MM.1S (cell line): ENCODE results near the gene UBE2QL1.

ENCODE experiments used
- DNase-seq: peaks from one replicate; pipeline ENCODE4 v3.0.0-alpha.2; 2015
- H2AFZ ChIP-seq: fragments of 300-600 bp; sonication (generic); 2 replicates; pipeline ENCODE4 v1.6.0; 2016; ENCODE audit warnings: antibody characterized with exemption, low read length
- H3F3A ChIP-seq: fragments of 300-600 bp; sonication (generic); 2 replicates; pipeline ENCODE4 v1.6.1; 2016; ENCODE audit warnings: mild to moderate bottlenecking, antibody characterized with exemption, low read length, moderate library complexity, mixed read lengths; ENCODE audit not compliant: insufficient read depth
- H3K27ac ChIP-seq: fragments of 300-600 bp; sonication (generic); 2 replicates; pipeline ENCODE4 v1.5.1; 2016; ENCODE audit warnings: mild to moderate bottlenecking, low read length
- H3K27me3 ChIP-seq: fragments of 300-600 bp; sonication (generic); replicated peaks from 2 replicates; pipeline ENCODE4 v1.6.0; 2016; ENCODE audit warnings: low read length; ENCODE audit not compliant: insufficient read depth
- H3K36me3 ChIP-seq: fragments of 300-600 bp; sonication (generic); replicated peaks from 2 replicates; pipeline ENCODE4 v1.6.1; 2016; ENCODE audit warnings: mild to moderate bottlenecking, low read length, mixed read lengths; ENCODE audit not compliant: insufficient read depth
- H3K4me1 ChIP-seq: fragments of 300-600 bp; sonication (generic); 2 replicates; pipeline ENCODE4 v1.6.1; 2016; ENCODE audit warnings: low read length, mixed read lengths
- H3K4me2 ChIP-seq: fragments of 300-600 bp; sonication (generic); 2 replicates; pipeline ENCODE4 v1.6.0; 2016; ENCODE audit warnings: low read depth, low read length
- H3K4me3 ChIP-seq: fragments of 300-600 bp; sonication (generic); 2 replicates; pipeline ENCODE4 v1.5.1; 2016; ENCODE audit warnings: low read length, mixed read lengths
- H3K79me2 ChIP-seq: fragments of 300-600 bp; sonication (generic); 2 replicates; pipeline ENCODE4 v1.6.1; 2016; ENCODE audit warnings: mixed run types, low read length, mixed read lengths
- H3K9ac ChIP-seq: fragments of 300-600 bp; sonication (generic); 2 replicates; pipeline ENCODE4 v1.6.1; 2016; ENCODE audit warnings: low read length, mixed read lengths
- H3K9me2 ChIP-seq: fragments of 300-600 bp; sonication (generic); replicated peaks from 2 replicates; pipeline ENCODE4 v1.6.1; 2016; ENCODE audit warnings: mild to moderate bottlenecking, low read length, mixed read lengths; ENCODE audit not compliant: insufficient read depth
- H3K9me3 ChIP-seq: fragments of 300-600 bp; sonication (generic); replicated peaks from 2 replicates; pipeline ENCODE4 v1.6.1; 2016; ENCODE audit warnings: mild to moderate bottlenecking, low read length, mixed read lengths; ENCODE audit not compliant: insufficient read depth
- H4K20me1 ChIP-seq: fragments of 300-600 bp; sonication (generic); 2 replicates; pipeline ENCODE4 v1.6.1; 2016; ENCODE audit warnings: mild to moderate bottlenecking, low read length, moderate library complexity, mixed read lengths; ENCODE audit not compliant: insufficient read depth
- EZH2 ChIP-seq: fragments of 300-600 bp; sonication (generic); optimal IDR thresholded peaks from 2 replicates; pipeline ENCODE3; 2017; ENCODE audit warnings: low read depth, mild to moderate bottlenecking, antibody characterized with exemption, low read length, mixed read lengths
- EZH2phosphoT487 ChIP-seq: fragments of 300-600 bp; sonication (generic); IDR thresholded peaks from 2 replicates; pipeline ENCODE4 v1.6.1; 2018; ENCODE audit warnings: antibody characterized with exemption, low read length
- TF ChIP-seq, protein P1 (sequence below): fragments of 300-600 bp; sonication (generic); IDR thresholded peaks from 2 replicates; pipeline ENCODE4 v1.5.1; 2016; ENCODE audit warnings: antibody characterized with exemption, low read length, mixed read lengths

The UBE2QL1 gene

DNA sequence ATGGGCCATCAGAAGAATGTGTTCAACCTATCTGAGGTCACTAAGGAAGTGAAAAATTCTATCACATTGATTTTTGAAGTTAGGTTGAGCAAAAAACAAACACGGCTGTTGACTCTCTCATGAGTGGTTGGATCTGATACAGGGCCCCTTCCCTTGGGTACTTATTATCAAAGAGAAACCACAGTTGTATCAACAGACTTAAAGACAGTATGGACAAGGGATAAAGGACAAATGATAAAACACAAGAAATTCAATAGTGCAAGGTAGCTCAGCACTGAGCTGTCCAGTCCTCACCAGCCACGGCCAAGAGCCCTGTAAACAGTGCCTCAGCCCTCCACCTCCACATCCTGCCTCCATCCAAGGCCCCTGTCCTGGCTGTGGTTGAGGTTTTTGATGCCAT lies 86.9 kb downstream of the UBE2QL1 start:
- Histone ChIP-seq H3K9ac (no peak overlapping the region), H3K36me3 (no peaks in the 10 kb centered on the region), H3K9me2 (no peaks in the 10 kb centered on the region), H3F3A (no peaks in the 10 kb centered on the region), H3K79me2 (no peaks in the 10 kb centered on the region), H4K20me1 (no peaks in the 10 kb centered on the region), H3K9me3 (no peaks in the 10 kb centered on the region), H2AFZ (no peak overlapping the region), H3K4me1 (no peaks in the 10 kb centered on the region), H3K4me2 (no peak overlapping the region), H3K4me3 (no peak overlapping the region), H3K27me3 (no peaks in the 10 kb centered on the region), H3K27ac (no peak overlapping the region)
- TF ChIP-seq EZH2 (no peak), EZH2phosphoT487 (no peak)
- TF ChIP-seq, protein P1, sequence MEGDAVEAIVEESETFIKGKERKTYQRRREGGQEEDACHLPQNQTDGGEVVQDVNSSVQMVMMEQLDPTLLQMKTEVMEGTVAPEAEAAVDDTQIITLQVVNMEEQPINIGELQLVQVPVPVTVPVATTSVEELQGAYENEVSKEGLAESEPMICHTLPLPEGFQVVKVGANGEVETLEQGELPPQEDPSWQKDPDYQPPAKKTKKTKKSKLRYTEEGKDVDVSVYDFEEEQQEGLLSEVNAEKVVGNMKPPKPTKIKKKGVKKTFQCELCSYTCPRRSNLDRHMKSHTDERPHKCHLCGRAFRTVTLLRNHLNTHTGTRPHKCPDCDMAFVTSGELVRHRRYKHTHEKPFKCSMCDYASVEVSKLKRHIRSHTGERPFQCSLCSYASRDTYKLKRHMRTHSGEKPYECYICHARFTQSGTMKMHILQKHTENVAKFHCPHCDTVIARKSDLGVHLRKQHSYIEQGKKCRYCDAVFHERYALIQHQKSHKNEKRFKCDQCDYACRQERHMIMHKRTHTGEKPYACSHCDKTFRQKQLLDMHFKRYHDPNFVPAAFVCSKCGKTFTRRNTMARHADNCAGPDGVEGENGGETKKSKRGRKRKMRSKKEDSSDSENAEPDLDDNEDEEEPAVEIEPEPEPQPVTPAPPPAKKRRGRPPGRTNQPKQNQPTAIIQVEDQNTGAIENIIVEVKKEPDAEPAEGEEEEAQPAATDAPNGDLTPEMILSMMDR: no peak
- no peak for DNase-seq

DNA sequence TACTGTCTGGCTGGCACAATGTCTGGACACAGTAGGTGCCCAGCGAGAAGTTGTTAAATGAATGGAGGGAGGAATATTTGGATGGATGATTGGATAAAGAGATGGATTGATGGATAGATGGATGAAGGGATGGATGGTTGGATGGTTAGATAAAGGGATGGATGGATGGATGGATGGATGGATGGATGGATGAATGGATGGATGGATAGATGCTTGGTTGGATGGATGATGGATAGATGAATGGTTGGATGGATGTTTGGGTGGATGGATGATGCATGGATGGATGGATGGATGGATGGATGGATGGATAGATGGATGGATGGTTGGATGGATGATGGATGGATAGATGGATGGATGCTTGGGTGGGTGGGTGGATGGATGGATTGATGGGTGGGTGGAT lies 90.4 kb downstream of the UBE2QL1 start:
- no peaks in the 10 kb centered on the region for H3K79me2 ChIP-seq
- no peaks in the 10 kb centered on the region for H3K9me3 ChIP-seq
- no peaks in the 10 kb centered on the region for H4K20me1 ChIP-seq
- no peak for DNase-seq
- no peak overlapping the region for H3K27ac ChIP-seq
- no peak overlapping the region for H3K9ac ChIP-seq
- H3K4me1 ChIP-seq: no peaks in the 10 kb centered on the region
- no peaks in the 10 kb centered on the region for H3F3A ChIP-seq
- H3K4me2 ChIP-seq: no peak overlapping the region
- no peak overlapping the region for H3K4me3 ChIP-seq
- no peaks in the 10 kb centered on the region for H3K9me2 ChIP-seq
- no peaks in the 10 kb centered on the region for H3K27me3 ChIP-seq
- no peaks in the 10 kb centered on the region for H3K36me3 ChIP-seq
- H2AFZ ChIP-seq: no peak overlapping the region
- no peak for TF ChIP-seq EZH2
- TF ChIP-seq, protein P1: no peak
- no peak for TF ChIP-seq EZH2phosphoT487

DNA sequence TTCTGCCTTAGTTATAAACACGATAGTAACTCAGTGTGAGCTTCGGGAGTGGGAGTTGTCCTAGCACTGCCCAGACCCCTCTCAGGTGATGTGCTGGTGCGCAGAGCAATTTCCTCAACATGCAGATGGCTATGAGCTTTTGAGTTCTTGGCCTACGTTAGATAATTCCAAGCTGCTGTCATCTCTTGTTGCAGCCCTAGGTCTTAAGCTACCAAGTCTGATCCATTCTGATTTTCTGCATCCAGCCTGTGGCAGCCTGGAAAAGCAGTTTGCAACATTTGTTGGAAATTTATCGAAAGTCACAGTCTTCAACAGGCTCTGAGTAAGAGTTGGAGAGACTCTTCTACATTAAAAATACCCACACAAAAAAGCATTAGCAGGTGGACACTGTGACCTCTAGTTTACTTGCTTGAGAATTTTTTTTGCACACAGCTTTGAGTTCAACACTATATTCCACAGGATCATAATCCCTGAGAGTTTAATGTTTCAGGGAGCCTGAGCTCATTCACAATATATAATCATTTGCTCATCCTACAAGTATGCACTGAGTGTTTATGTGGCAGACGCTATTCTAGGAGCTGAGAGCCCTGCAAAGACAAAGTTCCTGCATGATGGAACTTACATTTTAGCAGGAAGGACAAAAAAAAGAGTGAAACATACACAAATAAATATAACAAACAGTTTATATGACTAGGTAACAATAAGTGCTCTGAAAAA lies 91.6 kb downstream of the UBE2QL1 start:
- Histone ChIP-seq H3K4me3 (no peak overlapping the region), H3K9me2 (no peaks in the 10 kb centered on the region), H3F3A (no peaks in the 10 kb centered on the region), H3K79me2 (no peaks in the 10 kb centered on the region), H4K20me1 (no peaks in the 10 kb centered on the region), H3K36me3 (no peaks in the 10 kb centered on the region), H2AFZ (no peak overlapping the region), H3K9me3 (no peaks in the 10 kb centered on the region), H3K4me2 (no peak overlapping the region), H3K9ac (no peak overlapping the region), H3K4me1 (no peaks in the 10 kb centered on the region), H3K27me3 (no peaks in the 10 kb centered on the region), H3K27ac (no peak overlapping the region)
- no peak for TF ChIP-seq EZH2phosphoT487
- no peak for TF ChIP-seq EZH2
- TF ChIP-seq, protein P1: no peak
- no peak for DNase-seq
